ENCODE measurements around the gene ST3GAL3. TPM values are rescaled to one million over a fixed set of nuclear protein-coding genes. Genes with fewer than 3 reads are reported as not detected.

The ST3GAL3 gene
- total and polyA plus RNA-seq, 2 of the 13 experiments (the other 11 are each of a cell fraction or from before 2014, with no cell fraction given) = 5.1 to 8.1 TPM

DNA sequence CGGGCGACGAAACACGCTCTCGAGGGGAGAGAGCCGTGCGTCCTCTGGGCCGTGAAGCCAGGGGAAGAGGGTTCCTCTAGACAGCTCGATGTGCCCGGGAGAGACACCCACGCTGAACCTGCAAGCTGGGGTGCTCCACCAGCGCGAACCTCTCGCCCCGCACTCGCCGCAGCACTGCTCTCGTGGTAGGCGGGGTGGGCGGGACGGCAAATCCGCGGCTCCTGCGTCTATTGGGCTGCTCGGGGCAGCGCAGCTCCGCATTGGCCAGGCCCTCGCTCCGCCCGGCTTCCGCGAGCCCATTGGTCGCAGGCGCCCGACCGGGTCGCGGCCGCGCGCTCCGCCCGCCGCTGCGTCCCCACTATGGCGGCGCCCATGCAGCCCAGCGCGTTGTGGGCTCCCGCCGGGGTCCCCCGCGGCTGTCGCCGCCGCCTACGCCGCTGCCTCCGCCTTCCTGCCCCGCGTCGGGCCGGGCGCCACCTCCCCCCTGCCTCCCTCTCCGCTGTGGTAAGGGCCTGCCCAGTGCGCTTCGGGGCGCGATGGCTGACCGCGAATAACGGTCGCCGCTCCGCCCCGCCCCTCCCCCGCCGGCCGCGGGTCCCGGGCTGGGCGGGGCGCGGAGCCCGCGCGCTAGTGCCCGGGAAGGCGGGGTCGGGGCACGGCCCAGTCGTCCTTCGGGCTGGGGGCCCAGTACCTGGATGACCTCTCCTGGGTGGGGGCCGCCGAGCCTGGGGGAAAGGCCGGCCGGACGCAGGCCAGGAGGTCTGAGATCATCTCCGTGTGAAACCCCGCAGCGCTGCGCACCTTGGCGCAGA is at the start of gene ST3GAL3 (continued):
- TF ChIP-seq ZNF614 (CRISPR knock-in tag; IDR thresholded peaks at IDR 0.05; ENCODE audit: borderline replicate concordance) = 0 out of 2 replicates have a peak, but pooled peaks have one; percentile 10
- TF ChIP-seq, protein P1, sequence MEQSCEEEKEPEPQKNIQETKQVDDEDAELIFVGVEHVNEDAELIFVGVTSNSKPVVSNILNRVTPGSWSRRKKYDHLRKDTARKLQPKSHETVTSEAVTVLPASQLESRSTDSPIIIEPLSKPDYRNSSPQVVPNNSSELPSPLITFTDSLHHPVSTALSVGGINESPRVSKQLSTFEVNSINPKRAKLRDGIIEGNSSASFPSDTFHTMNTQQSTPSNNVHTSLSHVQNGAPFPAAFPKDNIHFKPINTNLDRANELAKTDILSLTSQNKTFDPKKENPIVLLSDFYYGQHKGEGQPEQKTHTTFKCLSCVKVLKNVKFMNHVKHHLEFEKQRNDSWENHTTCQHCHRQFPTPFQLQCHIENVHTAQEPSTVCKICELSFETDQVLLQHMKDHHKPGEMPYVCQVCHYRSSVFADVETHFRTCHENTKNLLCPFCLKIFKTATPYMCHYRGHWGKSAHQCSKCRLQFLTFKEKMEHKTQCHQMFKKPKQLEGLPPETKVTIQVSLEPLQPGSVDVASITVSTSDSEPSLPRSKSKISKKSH (CRISPR knock-in tag; IDR thresholded peaks at IDR 0.05; ENCODE audit: borderline replicate concordance) = peak; percentile 81
- TF ChIP-seq ZNF546 (CRISPR knock-in tag; conservative IDR thresholded peaks at IDR 0.05) = 0 out of 2 replicates have a peak, but pooled peaks have one; percentile 67
- peak; percentile 93 for TF ChIP-seq HNRNPLL (IDR thresholded peaks at IDR 0.05; ENCODE audit: low read depth, low read length, poor library complexity, severe bottlenecking)
- no peak for TF ChIP-seq RELA (CRISPR knock-in tag; IDR thresholded peaks at IDR 0.05)
- 0 out of 2 replicates have a peak, but pooled peaks have one; percentile 61 for TF ChIP-seq ZNF136 (CRISPR knock-in tag; IDR thresholded peaks at IDR 0.05; ENCODE audit: low read depth)
- TF ChIP-seq, protein P2, sequence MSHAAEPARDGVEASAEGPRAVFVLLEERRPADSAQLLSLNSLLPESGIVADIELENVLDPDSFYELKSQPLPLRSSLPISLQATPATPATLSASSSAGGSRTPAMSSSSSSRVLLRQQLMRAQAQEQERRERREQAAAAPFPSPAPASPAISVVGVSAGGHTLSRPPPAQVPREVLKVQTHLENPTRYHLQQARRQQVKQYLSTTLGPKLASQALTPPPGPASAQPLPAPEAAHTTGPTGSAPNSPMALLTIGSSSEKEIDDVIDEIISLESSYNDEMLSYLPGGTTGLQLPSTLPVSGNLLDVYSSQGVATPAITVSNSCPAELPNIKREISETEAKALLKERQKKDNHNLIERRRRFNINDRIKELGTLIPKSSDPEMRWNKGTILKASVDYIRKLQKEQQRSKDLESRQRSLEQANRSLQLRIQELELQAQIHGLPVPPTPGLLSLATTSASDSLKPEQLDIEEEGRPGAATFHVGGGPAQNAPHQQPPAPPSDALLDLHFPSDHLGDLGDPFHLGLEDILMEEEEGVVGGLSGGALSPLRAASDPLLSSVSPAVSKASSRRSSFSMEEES (CRISPR knock-in tag; IDR thresholded peaks at IDR 0.05) = peak; percentile 9; the same call in 1 of the 2 replicates
- TF ChIP-seq SP2 (CRISPR knock-in tag; IDR thresholded peaks at IDR 0.05) = peak; percentile 92
- 0 out of 2 replicates have a peak, but pooled peaks have one; percentile 16 for TF ChIP-seq ZKSCAN8 (CRISPR knock-in tag; IDR thresholded peaks at IDR 0.05; ENCODE audit: borderline replicate concordance)
- peak; percentile 34; the same call in 1 of the 2 replicates for TF ChIP-seq GATA4 (IDR thresholded peaks at IDR 0.05; ENCODE audit: borderline replicate concordance, low read depth)
- peak; percentile 87 for TF ChIP-seq ZNF138 (CRISPR knock-in tag; IDR thresholded peaks at IDR 0.05; ENCODE audit: low read depth)
- TF ChIP-seq, protein P3, sequence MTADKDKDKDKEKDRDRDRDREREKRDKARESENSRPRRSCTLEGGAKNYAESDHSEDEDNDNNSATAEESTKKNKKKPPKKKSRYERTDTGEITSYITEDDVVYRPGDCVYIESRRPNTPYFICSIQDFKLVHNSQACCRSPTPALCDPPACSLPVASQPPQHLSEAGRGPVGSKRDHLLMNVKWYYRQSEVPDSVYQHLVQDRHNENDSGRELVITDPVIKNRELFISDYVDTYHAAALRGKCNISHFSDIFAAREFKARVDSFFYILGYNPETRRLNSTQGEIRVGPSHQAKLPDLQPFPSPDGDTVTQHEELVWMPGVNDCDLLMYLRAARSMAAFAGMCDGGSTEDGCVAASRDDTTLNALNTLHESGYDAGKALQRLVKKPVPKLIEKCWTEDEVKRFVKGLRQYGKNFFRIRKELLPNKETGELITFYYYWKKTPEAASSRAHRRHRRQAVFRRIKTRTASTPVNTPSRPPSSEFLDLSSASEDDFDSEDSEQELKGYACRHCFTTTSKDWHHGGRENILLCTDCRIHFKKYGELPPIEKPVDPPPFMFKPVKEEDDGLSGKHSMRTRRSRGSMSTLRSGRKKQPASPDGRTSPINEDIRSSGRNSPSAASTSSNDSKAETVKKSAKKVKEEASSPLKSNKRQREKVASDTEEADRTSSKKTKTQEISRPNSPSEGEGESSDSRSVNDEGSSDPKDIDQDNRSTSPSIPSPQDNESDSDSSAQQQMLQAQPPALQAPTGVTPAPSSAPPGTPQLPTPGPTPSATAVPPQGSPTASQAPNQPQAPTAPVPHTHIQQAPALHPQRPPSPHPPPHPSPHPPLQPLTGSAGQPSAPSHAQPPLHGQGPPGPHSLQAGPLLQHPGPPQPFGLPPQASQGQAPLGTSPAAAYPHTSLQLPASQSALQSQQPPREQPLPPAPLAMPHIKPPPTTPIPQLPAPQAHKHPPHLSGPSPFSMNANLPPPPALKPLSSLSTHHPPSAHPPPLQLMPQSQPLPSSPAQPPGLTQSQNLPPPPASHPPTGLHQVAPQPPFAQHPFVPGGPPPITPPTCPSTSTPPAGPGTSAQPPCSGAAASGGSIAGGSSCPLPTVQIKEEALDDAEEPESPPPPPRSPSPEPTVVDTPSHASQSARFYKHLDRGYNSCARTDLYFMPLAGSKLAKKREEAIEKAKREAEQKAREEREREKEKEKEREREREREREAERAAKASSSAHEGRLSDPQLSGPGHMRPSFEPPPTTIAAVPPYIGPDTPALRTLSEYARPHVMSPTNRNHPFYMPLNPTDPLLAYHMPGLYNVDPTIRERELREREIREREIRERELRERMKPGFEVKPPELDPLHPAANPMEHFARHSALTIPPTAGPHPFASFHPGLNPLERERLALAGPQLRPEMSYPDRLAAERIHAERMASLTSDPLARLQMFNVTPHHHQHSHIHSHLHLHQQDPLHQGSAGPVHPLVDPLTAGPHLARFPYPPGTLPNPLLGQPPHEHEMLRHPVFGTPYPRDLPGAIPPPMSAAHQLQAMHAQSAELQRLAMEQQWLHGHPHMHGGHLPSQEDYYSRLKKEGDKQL (CRISPR knock-in tag; IDR thresholded peaks at IDR 0.05; ENCODE audit: low read depth) = no peak
- peak; percentile 86 for TF ChIP-seq NFYB (CRISPR knock-in tag; IDR thresholded peaks at IDR 0.05)
- peak; percentile 98 for TF ChIP-seq KDM2A (CRISPR knock-in tag; IDR thresholded peaks at IDR 0.05; ENCODE audit: borderline replicate concordance, low read depth)
- TF ChIP-seq, protein P4, sequence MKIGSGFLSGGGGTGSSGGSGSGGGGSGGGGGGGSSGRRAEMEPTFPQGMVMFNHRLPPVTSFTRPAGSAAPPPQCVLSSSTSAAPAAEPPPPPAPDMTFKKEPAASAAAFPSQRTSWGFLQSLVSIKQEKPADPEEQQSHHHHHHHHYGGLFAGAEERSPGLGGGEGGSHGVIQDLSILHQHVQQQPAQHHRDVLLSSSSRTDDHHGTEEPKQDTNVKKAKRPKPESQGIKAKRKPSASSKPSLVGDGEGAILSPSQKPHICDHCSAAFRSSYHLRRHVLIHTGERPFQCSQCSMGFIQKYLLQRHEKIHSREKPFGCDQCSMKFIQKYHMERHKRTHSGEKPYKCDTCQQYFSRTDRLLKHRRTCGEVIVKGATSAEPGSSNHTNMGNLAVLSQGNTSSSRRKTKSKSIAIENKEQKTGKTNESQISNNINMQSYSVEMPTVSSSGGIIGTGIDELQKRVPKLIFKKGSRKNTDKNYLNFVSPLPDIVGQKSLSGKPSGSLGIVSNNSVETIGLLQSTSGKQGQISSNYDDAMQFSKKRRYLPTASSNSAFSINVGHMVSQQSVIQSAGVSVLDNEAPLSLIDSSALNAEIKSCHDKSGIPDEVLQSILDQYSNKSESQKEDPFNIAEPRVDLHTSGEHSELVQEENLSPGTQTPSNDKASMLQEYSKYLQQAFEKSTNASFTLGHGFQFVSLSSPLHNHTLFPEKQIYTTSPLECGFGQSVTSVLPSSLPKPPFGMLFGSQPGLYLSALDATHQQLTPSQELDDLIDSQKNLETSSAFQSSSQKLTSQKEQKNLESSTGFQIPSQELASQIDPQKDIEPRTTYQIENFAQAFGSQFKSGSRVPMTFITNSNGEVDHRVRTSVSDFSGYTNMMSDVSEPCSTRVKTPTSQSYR (CRISPR knock-in tag; IDR thresholded peaks at IDR 0.05; ENCODE audit: borderline replicate concordance) = peak; percentile 82
- peak; percentile 69; the same call in 1 of the 2 replicates for TF ChIP-seq ZNF501 (CRISPR knock-in tag; IDR thresholded peaks at IDR 0.05)

Measured in HepG2 (cell line).